Kidney (tissue), 14 donors: ENCODE measurements around the gene DCTN5. TPM values are rescaled to one million over a fixed set of nuclear protein-coding genes. Genes with fewer than 3 reads are reported as not detected.

Experiments used
- DNase-seq, 5 donors: peaks; one replicate each; pipeline ENCODE4 v3.0.0-alpha.2; 2013 to 2020
- FAIRE-seq: peaks from 2 replicates; lab custom pipeline; 2012; peaks lifted over from hg19 to GRCh38; lab: Jason Lieb, UNC
- H3K27ac ChIP-seq, 2 donors: one replicate each; pipeline ENCODE4 v1.7.0; 2013; ENCODE audit warnings: low read depth in 2 of 2, low read length in 2 of 2, inconsistent platforms in 1 of 2
- H3K27me3 ChIP-seq: one replicate; pipeline ENCODE4 v1.7.1; 2013; ENCODE audit warnings: low read length, inconsistent platforms; ENCODE audit not compliant: control insufficient read depth, insufficient read depth
- H3K36me3 ChIP-seq, 3 donors: one replicate each; pipeline versions ENCODE4 v1.7.0 to v1.7.1; 2013; ENCODE audit warnings: low read length in 3 of 3, control low read depth in 1 of 3, inconsistent platforms in 1 of 3; ENCODE audit not compliant: insufficient read depth in 3 of 3, control insufficient read depth in 2 of 3
- H3K4me1 ChIP-seq, 3 donors: one replicate each; pipeline versions ENCODE4 v1.7.0 to v1.7.1; 2013; ENCODE audit warnings: low read length in 3 of 3, inconsistent platforms in 1 of 3, low read depth in 1 of 3; ENCODE audit not compliant: control insufficient read depth in 2 of 3, insufficient read depth in 2 of 3
- H3K4me3 ChIP-seq, 3 donors: one replicate each; pipeline versions ENCODE4 v1.7.0 to v1.8.1; 2013; ENCODE audit warnings: low read length in 3 of 3, control low read depth in 1 of 3, inconsistent platforms in 1 of 3
- H3K9ac ChIP-seq, 3 donors: one replicate each; pipeline versions ENCODE4 v1.7.0 to v1.7.1; 2013; ENCODE audit warnings: low read length in 3 of 3, control low read depth in 1 of 3, inconsistent platforms in 1 of 3
- H3K9me3 ChIP-seq, 3 donors: one replicate each; pipeline versions ENCODE4 v1.7.0 to v1.7.1; 2013; ENCODE audit warnings: low read length in 3 of 3, control low read depth in 1 of 3, inconsistent platforms in 1 of 3; ENCODE audit not compliant: control insufficient read depth in 2 of 3, insufficient read depth in 1 of 3
- CTCF ChIP-seq: IDR thresholded peaks from 3 replicates; pipeline ENCODE4 v1.5.1; 2012; ENCODE audit warnings: mild to moderate bottlenecking, moderate library complexity, borderline replicate concordance; ENCODE audit not compliant: insufficient read depth; ENCODE audit errors: extremely low read depth
- intact Hi-C: fragments of 100-400 bp; cut with DNase I; formaldehyde crosslinking; loops from one replicate; pipeline ENCODE4 v1.11.1; 2022
- polyA plus RNA-seq: library from polyadenylated mRNA; stranded (reverse); fragments of 350-450 nt; fragmentation: Illumina TruSeq; extraction: RNeasy Lipid Tissue Mini Kit (QIAGEN cat#74804); gene quantifications from one replicate; pipeline ENCODE4 v1.2.3, GENCODE V29; 2014; ENCODE audit warnings: low read depth, low replicate concordance; ENCODE audit not compliant: insufficient read depth
- total RNA-seq: library from RNA; stranded (reverse); fragmentation: NEBNext Ultra II Directional; extraction: Animal tissue kit (Norgen Biotek cat#: 25700); gene quantifications from one replicate; pipeline ENCODE4 v1.2.1, GENCODE V29; 2021
- donor health status: control.
- donor health status: control.
- donor health status: control.
- donor health status: control.
- donor health status: control.
- donor health status: DM: yes; HTN: yes; CAD: no.
- donor health status: Normal renal cell carcinoma (clear cell type).

DCTN5 gene
- total and polyA plus RNA-seq, 2 donors from 2014 or later: 36.5 to 60.5 TPM

GRCh38 chr16:23668225-23668624 is 27.0 kb downstream of the DCTN5 start:
- Histone ChIP-seq H3K27ac (no peak overlapping the region), H3K4me1 (no peaks in the 10 kb centered on the region), H3K9ac (no peak overlapping the region), H3K9me3 (no peaks in the 10 kb centered on the region), H3K36me3 (peaks cover 9 to 71% (median 44%) of the 10 kb centered on the region in 3 donors), H3K4me3 (no peak overlapping the region), H3K27me3 (no peaks in the 10 kb centered on the region)
- DNase-seq (no peak), FAIRE-seq (no peak)
- no peak for TF ChIP-seq CTCF
- intact Hi-C loops: no loop called here

GRCh38 chr16:23668873-23669272 is 27.6 kb downstream of the DCTN5 start:
- Histone ChIP-seq H3K27ac (no peak overlapping the region), H3K4me3 (no peak overlapping the region), H3K9ac (no peak overlapping the region), H3K9me3 (no peaks in the 10 kb centered on the region), H3K4me1 (no peaks in the 10 kb centered on the region), H3K36me3 (peaks cover 9 to 68% (median 44%) of the 10 kb centered on the region in 3 donors), H3K27me3 (no peaks in the 10 kb centered on the region)
- TF ChIP-seq CTCF: no peak
- no peak for DNase-seq
- intact Hi-C loops: no loop called here
- FAIRE-seq: no peak

GRCh38 chr16:23670137-23670776 is 29.0 kb downstream of the DCTN5 start:
- Histone ChIP-seq H3K4me3 (no peak overlapping the region), H3K36me3 (peaks cover 8 to 54% (median 35%) of the 10 kb centered on the region in 3 donors), H3K27ac (no peak overlapping the region), H3K4me1 (no peaks in the 10 kb centered on the region), H3K9me3 (no peaks in the 10 kb centered on the region), H3K9ac (no peak overlapping the region), H3K27me3 (no peaks in the 10 kb centered on the region)
- DNase-seq (no peak), FAIRE-seq (no peak)
- TF ChIP-seq CTCF: no peak
- intact Hi-C loops: no loop called here
